ENCODE data around the gene BDH2. TPM values are rescaled to one million over a fixed set of nuclear protein-coding genes. Genes with fewer than 3 reads are reported as not detected.

BDH2 gene
- total and polyA plus RNA-seq, 2 donors (not counting 3 experiments of a cell fraction or from before 2014, with no cell fraction given), result 29.4 to 40.9 TPM

DNA sequence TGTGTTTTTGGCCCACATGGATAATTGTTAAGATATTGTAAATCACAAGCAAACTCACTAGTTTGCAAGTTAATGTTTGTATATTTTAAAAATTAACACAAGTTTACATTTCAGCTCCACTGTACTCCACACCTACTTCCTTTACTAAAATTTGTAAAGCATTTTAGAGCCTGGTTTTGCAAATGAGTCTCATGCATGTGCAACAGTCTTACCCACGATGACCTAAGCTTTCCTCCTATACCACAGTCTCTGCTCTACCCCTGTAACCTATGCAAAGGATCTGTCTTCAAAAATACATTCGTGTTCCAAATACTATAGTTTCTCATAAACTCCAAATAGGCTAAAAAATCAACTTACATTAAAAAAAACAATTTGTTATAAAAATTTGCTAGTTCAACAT, 10.2 kb downstream of the BDH2 start:
- ChIA-PET CTCF (interaction anchor here (1.0 to 5.7 kb wide), 3 partner anchors 9 to 470 kb away, joined by 3 to 40 read pairs (median 7); partner anchors contain the start of gene BDH2), POLR2A (no interaction called here)
- dilution Hi-C loops (cut with MboI; ENCODE audit: extremely low pct_ligation_motif_present, low sequenced_read_pairs) (no loop called here), intact Hi-C loops (cut with micrococcal nuclease) (no loop called here)
- Histone ChIP-seq H3K27me3 (ENCODE audit: control insufficient read depth in 2 of 2, insufficient read depth in 2 of 2, low read length in 2 of 2) (no peaks in the 10 kb centered on the region), H3K4me1 (ENCODE audit: control insufficient read depth, extremely low read depth, insufficient read depth, low read length) (no peaks in the 10 kb centered on the region), H3K27ac (ENCODE audit: insufficient read depth, low read depth, low read length) (no peak overlapping the region), H3K9ac (replicated peaks; ENCODE audit: extremely low read depth, insufficient read depth, low read length) (no peak overlapping the region), H3K9me3 (replicated peaks; ENCODE audit: control insufficient read depth, insufficient read depth, low read length) (no peaks in the 10 kb centered on the region), H2AFZ (ENCODE audit: low read depth, low read length) (no peak overlapping the region), H3K4me3 (replicated peaks in 1 of 3; ENCODE audit: insufficient read depth in 1 of 3, low read depth in 1 of 3, low read length in 3 of 3) (no peak overlapping the region), H3K9me1 (replicated peaks; ENCODE audit: control insufficient read depth, extremely low read depth, insufficient read depth, low read length) (no peaks in the 10 kb centered on the region), H3K4me2 (ENCODE audit: insufficient read depth, low read length) (no peak overlapping the region), H3K36me3 (ENCODE audit: control insufficient read depth in 2 of 2, extremely low read depth in 1 of 2, insufficient read depth in 2 of 2, low read length in 2 of 2) (peaks cover 8 to 13% of the 10 kb centered on the region in 2 experiments), H4K20me1 (replicated peaks; ENCODE audit: control insufficient read depth, extremely low read depth, insufficient read depth, low read length) (no peaks in the 10 kb centered on the region), H3K79me2 (ENCODE audit: control insufficient read depth, insufficient read depth, low read length) (no peaks in the 10 kb centered on the region)
- FAIRE-seq (no peak), DNase-seq (ENCODE audit: low read depth, low spot score) (no peak)
- BruUV-seq (replicated peaks), result no TSS peak
- TF ChIP-seq, protein P1, sequence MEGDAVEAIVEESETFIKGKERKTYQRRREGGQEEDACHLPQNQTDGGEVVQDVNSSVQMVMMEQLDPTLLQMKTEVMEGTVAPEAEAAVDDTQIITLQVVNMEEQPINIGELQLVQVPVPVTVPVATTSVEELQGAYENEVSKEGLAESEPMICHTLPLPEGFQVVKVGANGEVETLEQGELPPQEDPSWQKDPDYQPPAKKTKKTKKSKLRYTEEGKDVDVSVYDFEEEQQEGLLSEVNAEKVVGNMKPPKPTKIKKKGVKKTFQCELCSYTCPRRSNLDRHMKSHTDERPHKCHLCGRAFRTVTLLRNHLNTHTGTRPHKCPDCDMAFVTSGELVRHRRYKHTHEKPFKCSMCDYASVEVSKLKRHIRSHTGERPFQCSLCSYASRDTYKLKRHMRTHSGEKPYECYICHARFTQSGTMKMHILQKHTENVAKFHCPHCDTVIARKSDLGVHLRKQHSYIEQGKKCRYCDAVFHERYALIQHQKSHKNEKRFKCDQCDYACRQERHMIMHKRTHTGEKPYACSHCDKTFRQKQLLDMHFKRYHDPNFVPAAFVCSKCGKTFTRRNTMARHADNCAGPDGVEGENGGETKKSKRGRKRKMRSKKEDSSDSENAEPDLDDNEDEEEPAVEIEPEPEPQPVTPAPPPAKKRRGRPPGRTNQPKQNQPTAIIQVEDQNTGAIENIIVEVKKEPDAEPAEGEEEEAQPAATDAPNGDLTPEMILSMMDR (IDR thresholded peaks at IDR 0.05; ENCODE audit: extremely low read depth in 1 of 2, insufficient read depth in 1 of 2, low read depth in 1 of 2, low read length in 2 of 2), result no peak
- TF ChIP-seq JUN (IDR thresholded peaks at IDR 0.05; ENCODE audit: borderline replicate concordance, insufficient read depth, insufficient read length, low read depth), result no peak
- no peak for TF ChIP-seq FOS (IDR thresholded peaks at IDR 0.05; ENCODE audit: borderline replicate concordance, insufficient read depth, low read length)
- no peak for TF ChIP-seq POLR2AphosphoS5 (IDR thresholded peaks at IDR 0.05; ENCODE audit: insufficient read depth, low read depth, low read length)
- no peak for TF ChIP-seq POLR2A (IDR thresholded peaks at IDR 0.05; ENCODE audit: low read depth, low read length)
- TF ChIP-seq EZH2 (IDR thresholded peaks at IDR 0.05; ENCODE audit: borderline replicate concordance, low read depth, low read length, severe bottlenecking), result no peak
- no peak for TF ChIP-seq GATA2 (IDR thresholded peaks at IDR 0.05; ENCODE audit: insufficient read depth, insufficient read length, low read depth, low read length)
- TF ChIP-seq MYC (IDR thresholded peaks at IDR 0.05; ENCODE audit: low read depth, low read length), result no peak
- TF ChIP-seq, protein P2, sequence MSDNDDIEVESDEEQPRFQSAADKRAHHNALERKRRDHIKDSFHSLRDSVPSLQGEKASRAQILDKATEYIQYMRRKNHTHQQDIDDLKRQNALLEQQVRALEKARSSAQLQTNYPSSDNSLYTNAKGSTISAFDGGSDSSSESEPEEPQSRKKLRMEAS (IDR thresholded peaks at IDR 0.05; ENCODE audit: insufficient read depth, insufficient read length), result no peak
